GM18502 (cell line): ENCODE measurements around the gene SMURF2.
"Not testable (repeated sequence)": the region's sequence is repeated elsewhere in the genome, so short reads cannot be mapped to it uniquely, and the experiment has no call there.

Experiments used
- ATAC-seq: cut with Tn5 transposase; IDR thresholded peaks from one replicate; pipeline ENCODE4 v1.9.1; 2021; ENCODE audit warnings: mild to moderate bottlenecking; ENCODE audit not compliant: unreplicated experiment, poor library complexity

The SMURF2 gene

DNA sequence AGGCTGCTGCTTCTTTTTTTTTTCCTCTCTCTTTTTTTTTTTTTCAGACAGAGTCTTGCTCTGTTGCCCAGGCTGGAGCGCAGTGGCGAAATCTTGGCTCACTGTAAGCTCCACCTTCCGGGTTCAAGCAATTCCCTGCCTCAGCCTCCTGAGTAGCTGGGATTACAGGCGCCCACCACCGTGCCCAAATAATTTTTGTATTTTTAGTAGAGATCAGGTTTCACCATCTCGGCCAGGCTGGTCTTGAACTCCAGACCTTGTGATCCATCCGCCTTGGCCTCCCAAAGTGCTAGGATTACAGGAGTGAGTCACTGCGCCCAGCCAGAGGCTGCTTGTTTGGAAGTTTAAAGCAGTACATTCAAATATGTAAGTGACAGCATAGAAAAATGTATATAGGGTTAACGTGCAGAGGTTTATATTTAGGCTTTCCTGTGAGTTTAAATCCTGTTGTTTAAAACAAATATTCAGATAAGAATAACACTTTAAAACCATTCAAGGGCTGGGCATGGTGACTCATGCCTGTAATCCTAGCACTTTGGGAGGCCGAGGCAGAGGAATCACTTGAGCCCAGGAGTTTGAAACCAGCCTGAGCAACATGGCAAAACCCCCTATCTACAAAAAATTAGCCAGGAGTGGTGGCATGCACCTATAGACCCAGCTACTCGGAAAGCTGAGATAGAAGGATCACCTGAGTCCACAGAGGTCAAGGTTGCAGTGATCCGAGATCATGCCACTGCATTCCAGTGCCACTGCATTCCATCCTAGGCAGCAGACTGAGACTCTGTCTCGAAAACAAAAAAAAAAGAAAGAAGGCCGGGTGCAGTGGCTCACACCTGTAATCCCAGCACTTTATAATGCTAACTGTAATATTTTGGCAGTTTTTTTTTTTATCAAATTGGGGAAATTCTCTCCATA is 6.0 kb upstream of the SMURF2 start:
- ATAC-seq: not testable (repeated sequence)

DNA sequence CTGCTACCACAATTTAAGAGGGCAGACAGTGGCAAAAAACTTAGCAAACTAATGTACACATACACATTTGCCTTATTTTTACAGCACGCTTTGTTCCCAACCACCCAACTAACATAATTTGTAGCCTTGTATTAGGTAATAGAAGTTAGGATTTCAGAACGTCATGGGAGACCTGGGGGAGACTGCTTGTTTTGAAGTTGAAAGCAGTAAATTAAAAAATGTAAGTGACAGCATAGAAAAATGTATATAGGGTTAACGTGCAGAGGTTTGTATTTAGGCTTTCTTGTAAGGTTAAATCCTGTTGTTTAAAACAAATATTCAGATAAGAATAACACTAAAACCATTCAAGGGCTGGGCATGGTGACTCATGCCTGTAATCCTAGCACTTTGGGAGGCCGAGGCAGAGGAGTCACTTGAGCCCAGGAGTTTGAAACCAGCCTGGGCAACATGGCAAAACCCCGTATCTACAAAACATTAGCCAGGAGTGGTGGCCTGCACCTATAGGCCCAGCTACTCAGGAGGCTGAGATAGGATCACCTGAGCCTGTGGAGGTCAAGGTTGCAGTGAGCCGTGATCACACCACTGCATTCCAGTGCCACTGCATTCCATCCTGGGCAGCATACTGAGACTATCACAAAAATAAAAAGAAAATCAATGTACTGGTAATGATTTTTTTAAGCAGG is 2.3 kb upstream of the SMURF2 start:
- ATAC-seq: not testable (repeated sequence)

DNA sequence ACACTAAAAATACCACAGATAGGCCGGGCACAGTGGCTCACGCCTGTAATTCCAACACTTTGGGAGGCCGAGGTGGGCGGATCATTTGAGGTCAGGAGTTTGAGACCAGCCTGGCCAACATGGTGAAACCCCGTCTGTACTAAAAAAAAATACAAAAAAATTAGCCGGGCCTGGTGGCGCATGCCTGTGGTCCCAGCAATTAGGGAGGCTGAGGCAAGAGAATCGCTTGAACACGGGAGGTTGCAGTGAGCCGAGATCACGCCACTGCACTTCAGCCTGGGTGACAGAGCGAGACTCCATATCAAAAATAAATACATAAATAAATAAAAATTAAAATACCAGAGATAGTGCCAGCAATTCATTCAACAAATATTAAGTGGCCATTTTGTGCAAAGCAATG is 1.7 kb upstream of the SMURF2 start:
- ATAC-seq: not testable (repeated sequence)

- no peak for ATAC-seq
These were observed 764 bp upstream of the SMURF2 start for GRCh38 chr17:64662774-64663367.

- peak; percentile 37 for ATAC-seq
These were observed 456 bp downstream of the SMURF2 start for GRCh38 chr17:64661726-64661975.

- not testable (repeated sequence) for ATAC-seq
These were observed 955 bp downstream of the SMURF2 start for GRCh38 chr17:64660978-64661725.

GRCh38 chr17:64660195-64660977 is 1.7 kb downstream of the SMURF2 start:
- ATAC-seq: not testable (repeated sequence)

DNA sequence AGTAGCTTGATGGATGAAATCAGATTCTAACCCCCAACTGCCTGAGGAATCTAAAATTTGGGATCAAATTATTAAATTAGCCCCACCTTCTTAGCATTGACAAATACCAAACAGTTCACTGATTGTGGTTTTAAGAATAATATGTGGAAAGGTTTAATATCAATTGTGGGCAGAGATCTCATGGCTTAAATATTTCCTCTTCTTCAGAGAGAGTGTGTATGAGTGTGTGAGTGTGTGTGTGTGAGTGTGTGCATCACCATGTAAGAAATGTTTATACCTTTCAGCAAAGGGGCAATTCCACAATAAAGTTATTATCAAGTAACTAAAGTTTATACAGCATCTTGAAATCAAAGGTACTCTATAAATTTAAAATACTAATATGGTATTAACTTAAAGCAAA is 3.2 kb downstream of the SMURF2 start:
- ATAC-seq: no peak

DNA sequence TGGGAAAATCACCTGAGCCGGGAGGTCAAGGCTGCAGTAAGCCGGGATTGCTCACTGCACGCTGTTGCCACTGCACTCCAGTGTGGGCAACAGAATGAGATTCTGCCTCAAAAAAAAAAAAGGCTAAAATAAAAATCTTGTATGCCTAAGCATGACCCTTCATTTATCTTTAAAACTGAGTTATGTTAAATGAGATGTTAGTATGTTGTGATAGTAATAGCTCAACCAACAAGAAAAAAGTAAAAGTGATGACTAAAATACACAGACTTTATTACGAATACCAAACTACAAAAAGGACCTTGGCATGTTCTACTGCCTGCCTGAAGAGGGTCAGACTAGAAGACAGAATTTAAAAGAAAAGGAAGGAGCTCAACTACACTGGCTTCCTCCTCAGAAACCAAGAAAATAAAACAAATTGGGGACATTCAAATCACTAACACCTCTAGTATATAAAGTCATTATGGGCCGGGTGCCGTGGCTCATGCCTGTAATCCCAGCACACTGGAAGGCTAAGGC is 4.4 kb downstream of the SMURF2 start:
- no peak for ATAC-seq

DNA sequence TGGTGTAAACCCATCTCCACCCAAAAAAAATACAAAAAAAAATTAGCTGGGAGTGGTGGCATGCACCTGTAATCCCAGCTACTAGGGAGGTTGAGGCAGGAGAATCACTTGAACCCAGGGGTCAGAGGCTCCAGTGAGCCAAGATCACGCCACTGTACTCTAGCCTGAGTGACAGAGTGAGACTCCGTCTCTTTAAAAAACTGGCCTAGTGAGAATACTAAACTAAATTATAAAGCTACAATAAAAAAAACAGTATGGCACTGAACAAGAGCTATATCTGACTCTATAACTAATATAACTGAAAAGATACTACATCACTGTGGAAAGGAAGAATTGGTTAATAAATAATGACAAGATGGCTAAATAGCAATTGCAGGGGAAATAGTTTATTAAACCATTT is 6.4 kb downstream of the SMURF2 start:
- ATAC-seq: no peak

DNA sequence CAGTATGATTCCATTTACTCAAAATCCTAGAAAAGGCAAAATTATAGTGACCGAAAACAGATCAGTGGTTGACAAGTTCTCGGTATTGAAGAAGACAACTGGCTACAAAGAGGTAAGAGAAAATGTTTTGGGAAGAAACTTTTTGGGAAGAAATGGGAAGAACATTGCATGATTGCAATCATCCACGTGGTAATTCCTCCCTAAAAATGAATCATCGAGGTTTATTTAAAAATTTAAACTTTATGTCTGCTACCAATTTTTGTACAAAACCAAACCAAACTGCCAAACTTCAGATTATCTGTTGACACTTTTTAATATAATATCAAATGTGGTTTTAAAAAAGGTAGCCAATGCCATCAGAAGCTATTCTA is 8.1 kb downstream of the SMURF2 start:
- no peak for ATAC-seq

DNA sequence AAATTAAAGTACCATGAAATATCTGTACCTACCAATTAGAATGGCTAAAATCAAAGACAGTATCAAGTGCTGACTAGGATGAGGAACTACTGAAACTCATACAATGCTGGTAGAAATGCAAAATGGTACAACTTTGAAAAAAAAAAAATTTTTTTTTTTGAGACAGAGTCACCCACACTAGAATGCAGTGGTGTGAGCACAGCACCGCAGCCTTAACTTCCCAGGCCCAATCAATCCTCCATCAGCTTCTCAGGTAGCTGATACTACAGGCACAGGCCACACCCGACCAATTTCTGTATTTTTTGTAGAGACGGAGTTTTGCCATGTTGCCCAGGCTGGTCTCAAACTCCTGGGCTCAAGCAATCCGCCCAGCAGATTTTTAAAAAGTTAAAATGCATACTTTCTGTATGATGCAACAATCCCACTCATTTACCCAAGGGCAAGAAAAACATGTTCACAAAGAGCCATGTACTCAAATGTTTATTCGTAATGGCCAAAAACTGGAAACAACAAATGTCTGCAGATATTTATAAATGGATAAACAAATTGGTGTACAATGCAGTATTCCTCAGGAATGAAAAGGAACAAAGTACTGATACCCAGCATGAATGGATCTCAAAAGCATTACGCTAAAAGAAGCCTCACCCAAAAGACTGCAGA is 8.7 kb downstream of the SMURF2 start:
- no peak for ATAC-seq

DNA sequence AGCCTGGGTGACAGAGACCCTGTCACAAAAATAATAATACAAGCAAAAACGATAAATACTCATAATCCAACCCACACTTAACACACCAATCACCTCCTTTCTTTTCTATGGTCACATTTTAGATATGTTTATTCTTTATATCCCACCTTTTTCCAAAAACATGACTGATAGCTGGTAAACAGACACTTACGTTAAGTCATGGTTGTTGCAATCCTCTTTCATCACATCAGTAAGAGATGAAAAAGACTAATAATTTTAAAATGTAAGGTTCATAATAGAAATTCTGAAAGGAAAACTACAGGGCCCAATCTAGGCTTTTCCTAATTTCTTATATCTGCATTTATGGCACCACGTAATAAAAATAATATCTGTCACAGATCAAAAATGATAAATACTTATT is 10.2 kb downstream of the SMURF2 start:
- ATAC-seq: no peak

DNA sequence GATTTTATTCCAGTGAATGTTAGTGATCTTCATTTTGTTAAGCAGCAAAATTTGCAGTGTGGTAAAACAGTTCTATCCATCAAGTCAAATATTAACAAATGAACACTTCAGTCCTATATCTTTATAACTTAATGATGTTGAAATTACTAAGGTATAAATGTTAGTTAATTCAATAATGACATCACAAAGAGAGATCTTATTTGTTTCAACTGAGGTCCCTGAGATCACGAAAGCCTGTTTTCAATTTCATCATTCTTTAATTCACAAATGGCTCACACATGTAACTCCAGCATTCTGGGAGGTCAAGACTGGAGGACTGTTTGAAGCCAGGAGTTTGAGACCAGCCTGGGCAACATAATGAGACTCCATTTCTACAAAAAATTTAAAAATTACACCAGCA is 13.9 kb downstream of the SMURF2 start:
- ATAC-seq: no peak

DNA sequence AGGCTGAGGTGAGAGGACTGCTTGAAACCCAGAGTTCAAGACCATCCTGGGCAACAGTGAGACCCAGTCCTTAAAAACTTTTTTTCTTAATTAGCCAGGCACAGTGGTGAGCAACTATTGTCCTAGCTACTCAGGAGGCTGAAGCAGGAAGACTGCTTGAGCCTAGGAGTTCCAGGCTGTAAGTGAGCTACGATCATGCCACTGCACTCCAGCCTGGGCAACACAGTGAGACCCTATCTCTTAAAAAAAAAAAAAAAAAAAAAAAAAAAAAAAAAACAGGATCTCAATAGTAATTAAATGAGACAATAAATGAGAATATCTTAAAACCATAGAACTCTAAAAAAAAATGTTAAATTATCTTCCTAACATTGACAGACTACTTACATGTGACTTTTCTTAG is 14.3 kb downstream of the SMURF2 start:
- no peak for ATAC-seq

GRCh38 chr17:64639516-64639915 is 22.6 kb downstream of the SMURF2 start:
- ATAC-seq: no peak

DNA sequence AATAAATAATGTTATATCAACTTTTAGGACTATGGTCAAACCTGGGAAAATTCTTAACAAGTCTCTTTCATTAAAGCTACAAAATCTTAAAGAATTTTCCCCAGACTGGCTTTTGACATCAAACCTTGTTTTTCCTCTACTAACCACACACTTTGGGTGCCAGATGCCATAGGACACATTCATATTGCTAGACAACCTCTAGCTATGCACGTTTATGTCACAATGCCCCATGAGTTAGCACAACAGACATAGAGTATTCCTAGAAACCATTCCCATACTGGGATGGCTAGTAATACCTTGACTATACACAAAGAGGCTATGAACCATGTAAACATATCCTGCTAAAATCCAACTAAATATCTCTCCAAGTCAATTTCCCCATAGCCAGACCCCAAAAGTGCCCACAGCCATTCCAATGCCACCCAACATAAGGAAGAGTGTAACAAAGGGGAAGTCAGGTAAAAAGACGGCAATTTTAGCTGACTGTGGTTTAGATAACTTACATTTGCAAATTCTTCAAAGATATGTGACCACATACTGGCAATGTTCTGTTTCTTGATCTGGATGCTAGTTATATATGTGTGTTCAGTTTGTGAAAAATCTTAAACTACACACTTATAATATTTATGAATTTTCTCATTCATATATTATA is 23.4 kb downstream of the SMURF2 start:
- no peak for ATAC-seq

DNA sequence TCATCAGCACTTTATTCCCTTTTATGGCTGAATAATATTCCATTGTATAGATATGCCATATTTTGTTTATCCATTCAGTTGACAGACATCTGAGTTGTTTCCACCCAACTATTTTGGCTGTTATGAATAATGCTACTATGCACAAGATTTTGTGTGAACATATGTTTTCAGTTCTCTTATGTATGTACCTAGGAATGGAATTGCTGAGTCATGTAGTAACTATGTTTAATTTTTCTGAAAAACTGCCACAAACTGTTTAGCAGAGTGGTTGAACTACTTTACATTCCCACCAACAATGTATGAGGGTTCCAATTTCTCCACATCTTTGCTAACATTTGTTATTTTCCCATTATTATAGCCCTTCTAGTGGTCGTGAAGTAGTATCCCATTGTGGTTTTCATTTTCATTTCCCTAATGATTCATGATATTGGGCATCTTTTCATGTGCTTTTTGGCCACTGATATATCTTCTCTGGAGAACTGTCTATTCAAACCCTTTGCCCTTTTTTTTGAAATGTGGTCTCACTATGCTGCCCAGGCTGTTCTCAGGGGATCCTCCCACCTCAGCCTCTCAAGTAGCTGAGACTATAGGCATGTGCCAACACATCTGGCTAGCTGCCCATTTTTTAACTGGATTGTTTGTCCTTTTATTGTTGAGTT is 26.3 kb downstream of the SMURF2 start:
- ATAC-seq: peak; percentile 81
